GM19035 (cell line): ENCODE data around the gene SMIM24.

Experiments used
- ATAC-seq: cut with Tn5 transposase; IDR thresholded peaks from one replicate; pipeline ENCODE4 v1.9.1; 2021; ENCODE audit not compliant: unreplicated experiment

The SMIM24 gene

GRCh38 chr19:3475449-3475848 lies 4.9 kb downstream of the SMIM24 start:
- ATAC-seq = no peak

DNA sequence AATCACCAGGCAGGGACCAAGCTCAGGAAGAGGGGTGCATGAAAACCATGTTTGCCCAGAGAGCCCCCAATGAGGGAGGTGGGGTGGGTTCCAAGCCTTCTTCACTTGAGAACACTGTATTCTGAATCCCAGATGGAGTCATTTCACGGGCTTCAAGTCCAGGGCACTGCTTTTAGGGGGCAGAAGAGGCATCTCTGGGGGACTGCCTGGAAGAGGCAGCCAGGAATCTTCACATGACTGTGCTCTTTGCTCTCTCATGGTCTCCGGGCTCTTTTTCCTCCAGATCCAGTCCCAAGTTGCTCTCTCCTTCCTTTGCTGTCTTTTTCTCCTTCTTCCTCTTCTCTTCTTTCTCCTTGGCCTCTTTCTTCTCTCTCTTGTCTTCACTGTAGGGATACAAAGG lies 5.7 kb downstream of the SMIM24 start:
- ATAC-seq = no peak

DNA sequence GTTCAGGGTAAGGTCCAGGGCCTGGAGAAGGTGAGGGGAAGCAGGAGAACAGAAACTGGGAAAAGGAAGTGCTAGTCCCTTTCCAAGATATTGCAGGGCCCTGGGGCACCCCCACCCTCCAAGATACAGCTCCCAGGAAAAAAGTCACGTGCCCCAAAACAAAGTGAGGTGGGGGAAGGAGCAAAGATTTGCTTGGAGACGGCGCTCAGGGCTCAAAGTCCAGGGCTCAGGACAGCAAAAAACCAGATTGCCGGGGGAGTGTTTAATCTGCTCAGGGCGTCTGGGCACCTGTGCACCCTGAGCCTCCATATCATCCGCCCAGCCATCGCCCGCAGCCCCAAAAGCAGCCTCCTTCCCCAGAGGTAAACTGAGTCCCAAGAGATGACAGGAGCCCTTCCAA lies 6.3 kb downstream of the SMIM24 start:
- ATAC-seq = no peak

DNA sequence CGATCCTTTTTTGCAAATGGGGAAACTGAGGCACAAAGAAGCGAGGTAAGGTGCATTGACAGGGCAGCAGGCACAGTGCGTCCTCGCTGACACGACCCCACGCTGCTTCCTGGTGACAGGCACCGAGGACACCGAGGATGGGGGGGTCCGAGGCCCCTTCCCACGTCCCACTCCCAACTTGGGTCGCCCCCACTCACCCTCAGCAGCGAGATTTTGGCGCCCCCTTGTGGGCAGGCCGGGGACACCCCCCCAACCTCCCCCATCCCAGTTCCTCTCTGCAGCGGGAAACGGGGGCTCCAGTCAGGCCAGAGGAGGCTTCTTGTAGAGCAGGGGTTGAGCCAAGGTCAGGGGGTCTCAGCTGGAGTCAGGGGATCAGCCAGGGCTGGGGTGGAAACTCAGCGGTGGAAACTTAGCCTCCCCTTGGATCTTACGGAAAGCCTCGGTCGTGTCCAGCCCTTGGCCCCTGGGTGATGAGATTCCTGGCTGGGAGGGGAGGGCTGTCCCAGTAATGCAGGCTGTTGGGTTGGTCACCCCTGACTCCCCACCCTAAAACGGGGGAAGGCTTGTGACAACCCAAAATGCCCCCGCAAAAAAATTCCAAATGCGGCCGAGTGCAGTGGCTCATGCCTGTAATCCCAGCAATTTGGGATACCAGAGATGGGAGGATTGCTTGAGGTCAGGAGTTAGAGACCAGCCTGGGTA lies 8.2 kb downstream of the SMIM24 start:
- ATAC-seq = no peak

GRCh38 chr19:3470500-3471128 lies 9.7 kb downstream of the SMIM24 start:
- no peak for ATAC-seq

DNA sequence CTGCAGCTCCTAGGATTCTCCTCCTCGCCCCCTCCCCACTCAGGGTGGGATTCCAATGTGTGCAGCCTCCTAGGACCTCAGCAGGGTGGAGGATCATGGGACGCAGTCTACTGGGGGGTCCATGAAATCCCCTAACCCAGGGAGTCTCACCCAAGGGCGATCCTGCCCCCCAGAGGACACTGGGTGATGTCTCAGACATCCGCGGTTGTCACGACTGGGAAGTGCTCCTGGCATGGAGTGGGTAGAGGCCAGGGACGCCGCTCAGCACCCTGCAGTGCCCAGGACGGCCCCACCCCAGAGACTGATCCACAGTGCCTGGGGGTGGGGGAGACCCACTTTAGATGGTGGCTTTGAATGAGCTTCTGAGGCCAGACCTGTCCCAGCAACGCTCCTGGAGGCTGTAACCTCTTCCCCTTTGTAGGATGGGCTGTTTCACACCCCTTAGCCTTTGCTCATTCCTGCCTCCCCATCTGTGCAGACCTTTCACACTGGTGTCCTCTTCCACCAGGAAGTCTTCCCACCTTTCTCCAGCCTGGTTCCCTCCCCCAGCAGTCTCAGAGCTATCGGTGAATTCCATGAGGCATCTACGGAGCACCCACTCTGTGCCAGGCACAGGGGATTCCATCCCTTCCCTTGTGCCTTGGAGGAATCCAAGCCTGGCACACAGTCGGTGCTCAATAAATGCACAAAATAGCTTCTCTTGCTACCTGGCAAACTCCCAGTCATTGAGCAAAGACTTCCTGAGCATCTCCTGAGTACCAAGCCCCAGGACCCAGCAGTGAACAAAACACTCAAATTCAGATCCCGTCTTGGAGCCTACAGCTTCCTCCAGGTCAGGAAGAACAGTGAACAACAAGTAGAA lies 10.5 kb downstream of the SMIM24 start:
- no peak for ATAC-seq

- ATAC-seq = no peak
Observed at GRCh38 chr19:3468211-3468610, 12.1 kb downstream of the SMIM24 start.

DNA sequence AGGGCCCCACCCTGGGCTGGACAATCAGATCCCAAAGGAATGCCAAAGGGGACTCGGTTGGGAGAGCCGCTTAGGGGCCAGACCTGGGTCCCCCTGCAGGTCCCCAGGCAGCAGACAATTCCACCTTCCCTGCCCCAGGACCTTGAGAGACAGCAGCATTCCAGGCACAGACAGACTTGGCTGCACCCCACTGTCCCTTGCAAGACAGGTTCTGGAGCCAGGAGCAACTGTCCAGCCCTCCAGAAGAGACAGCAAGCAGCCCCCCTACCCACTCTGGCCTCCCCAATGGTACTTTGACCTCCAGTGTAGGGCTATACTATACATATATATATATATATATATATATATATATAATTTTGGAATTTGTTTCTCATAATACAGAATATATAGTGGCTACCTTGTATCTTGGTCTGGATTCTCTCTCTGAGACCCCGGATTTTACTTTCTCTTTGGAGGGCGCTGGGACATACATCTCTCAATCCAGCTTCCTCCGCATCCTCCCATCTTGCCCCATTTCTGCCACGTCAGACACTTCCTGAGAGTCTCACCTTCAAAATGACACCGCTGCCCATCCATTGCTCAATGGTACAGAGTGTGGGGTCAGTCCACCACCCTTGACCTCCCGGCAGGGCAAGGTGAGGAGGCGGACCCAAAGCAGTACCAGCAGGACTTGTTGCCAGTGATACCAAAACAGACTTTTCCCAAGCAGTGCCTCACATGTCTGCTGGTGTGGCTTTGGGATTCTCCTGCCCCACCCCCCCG lies 12.7 kb downstream of the SMIM24 start:
- ATAC-seq = no peak

DNA sequence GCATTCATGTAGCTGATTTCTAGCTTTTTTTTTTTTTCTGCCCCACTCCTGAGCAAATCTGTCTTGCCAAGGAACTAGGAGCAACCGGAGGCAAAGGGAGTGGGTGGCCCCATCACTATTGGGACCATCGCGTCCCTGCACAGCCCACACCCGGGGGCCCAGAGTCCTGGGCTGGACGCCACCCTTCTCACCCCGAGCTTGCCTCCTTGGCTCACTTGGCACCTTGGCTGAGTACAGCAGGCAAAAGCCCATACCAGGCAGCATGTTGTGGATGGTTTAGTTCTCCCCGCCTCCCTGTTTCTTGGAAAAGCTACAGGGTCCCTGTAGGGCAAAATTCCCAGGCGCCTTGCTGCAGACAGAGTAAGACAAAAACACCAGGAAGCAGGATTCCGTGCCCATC lies 13.7 kb downstream of the SMIM24 start:
- ATAC-seq = no peak

DNA sequence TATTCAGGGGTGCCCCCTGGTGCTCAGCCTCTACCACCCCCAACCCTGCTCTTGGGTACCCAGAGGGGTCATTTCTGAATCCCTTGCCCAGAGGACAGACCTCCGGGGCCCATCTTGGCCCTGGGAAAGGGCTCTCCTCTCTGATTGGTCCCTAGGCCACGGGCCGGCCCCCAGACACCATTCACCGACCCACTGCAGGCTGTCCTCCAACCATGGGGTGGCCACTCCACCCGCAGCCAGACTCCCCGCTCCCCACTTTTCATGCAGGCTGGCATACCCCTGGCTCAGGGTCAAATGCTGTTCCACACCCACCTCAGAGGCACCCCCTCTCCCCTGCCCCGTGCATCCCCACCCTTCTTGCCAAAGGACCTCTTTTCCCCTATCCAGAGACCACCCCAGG lies 14.8 kb downstream of the SMIM24 start:
- ATAC-seq = no peak

GRCh38 chr19:3464587-3465235 lies 15.6 kb downstream of the SMIM24 start:
- ATAC-seq = no peak

- ATAC-seq = no peak
Observed at GRCh38 chr19:3463714-3464586, 16.4 kb downstream of the SMIM24 start.

- ATAC-seq = no peak
Observed at GRCh38 chr19:3462991-3463713, 17.2 kb downstream of the SMIM24 start.

DNA sequence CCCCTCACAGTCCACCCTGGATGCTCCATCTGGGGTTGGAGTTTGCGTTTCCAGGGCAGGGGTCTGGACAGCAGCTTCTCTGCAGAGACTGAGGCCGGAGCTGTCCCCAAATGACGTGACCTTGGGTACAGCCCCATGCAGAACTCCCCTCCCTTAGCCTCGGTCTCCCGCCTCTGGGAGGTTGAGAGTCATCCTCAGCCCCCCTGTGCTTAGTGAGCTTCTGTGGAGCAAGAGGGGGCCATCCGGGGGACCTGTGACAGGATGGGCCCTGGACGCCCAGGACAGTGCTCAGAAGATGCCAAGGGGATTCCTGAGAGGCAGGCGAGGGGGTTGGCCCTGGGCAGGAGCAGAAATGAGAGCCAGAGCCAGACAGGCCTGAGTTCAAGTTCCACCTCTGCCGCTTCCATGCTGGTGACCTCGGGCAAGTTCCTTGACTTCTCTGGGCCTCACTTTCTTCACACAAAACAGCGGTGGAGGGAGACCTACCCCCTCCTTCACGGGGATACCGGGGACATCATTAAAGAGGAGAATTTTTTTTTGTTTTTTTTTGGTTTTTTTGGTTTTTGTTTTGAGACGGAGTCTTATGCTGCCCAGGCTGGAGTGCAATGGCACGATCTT lies 20.3 kb downstream of the SMIM24 start:
- no peak for ATAC-seq

DNA sequence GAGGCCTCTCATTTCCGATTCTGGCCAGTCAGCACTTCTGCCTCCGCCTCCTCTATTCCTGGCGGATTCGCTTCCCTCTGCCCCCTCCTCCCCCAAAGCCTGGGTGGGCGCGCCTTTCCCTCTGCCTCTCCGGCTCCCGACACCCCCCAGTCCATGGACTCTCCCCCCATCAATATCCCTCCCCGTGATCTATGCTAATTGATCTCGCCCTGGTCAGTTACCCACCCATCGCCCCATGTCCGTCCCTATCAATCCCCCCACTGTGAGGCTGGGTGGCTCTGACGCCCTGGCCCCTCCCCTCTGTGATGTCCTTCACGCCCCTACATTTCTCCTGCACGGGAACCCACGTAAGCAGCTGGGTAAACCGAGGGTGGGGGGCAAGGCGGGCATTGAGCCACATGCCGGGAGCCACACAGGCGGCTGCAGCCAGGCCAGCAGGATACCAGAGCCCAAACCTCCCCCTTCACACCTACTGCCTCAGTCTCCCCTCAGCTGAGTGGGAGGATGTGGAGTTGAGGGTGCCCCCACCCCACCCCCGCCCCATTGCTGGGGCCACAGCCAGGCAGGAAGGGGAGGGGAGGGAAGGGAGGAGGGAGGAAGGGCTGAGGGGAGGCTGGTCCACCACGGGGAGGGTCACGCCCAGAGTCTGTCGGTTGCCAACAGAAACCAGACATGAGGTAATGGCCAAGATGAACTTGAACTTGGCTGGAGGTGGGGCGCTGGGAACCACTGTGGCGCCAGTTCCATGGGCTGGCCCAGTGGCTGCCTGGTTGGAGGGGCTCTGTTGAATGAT lies 21.0 kb downstream of the SMIM24 start:
- no peak for ATAC-seq

DNA sequence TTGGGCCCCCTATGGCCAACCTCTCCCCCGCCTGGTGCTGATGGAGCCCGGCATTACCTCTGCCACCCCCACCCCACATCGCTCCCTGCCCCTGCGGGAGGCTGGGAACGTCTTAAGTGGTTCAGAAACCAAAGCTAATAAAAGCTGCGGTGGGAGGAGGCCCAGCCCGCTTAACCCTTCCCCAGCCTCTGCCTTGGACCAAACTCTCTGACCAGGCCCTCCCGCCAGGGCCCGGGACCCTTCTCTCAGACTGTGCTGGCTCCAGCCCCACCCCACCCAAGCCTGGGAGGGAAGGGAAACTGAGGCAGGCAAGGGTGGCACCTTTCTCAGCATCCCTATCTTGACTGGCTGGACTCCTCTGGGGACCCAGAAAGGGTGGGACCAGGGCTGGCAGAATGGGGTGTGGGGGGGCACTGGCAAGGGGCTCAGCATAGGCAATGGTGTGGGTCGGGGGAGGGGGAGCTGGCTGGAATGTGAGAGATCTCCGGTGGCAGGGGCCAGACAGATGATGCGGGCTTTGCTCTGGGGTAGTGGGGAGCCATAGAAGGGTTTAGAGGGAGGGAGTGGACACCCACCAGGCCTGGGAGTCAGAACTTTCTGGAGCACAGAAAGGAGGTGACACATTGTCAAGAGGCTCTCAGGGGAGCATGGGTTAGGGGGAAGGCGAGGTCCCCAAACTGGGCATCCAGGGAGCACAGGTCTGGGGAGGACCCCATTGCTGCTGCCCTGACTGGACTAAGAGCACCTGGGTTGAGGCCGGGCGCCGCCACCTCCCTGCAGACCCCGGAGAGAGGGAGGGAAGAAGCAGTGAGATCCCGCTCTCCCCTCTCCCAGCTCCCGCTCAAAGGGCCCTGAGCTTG lies 21.9 kb downstream of the SMIM24 start:
- ATAC-seq = no peak
